ENCODE results near the gene CDH13.

DNA sequence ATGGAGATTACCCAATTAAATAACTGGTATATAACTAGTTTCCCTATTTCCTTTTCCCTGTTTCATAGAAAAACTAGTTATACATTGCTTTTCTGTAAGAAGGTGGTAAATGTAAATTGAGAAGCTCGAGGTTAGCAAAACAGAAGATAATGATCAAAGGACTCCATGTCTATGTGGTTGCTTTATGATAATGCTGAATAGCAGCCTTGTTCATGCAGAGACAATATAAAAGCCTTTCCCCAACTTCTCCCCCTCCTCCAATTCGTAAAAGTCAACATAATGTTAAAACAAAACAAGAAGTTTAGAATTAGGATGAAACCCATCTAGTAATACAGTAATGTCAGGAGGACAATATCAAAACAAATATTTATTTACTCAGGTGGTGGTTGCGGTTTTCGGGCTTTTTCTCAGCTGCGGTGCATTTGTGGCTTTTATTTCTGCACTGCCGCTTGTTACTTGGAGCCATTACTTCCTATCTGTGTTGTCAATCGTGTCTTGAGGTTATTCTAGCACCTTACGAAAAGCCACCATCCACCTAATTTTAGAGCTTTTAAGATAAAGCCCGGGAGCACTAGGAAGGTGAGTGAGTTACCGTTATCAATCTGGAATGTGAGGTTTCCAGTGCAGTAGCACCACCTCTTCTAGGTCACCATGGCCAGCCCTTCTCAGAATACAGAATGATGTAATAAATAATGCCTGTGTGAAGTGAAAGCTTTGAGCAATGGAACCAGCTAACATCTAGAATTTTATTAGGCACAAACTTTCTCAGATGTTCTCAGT lies 297.5 kb downstream of the CDH13 start:
- TF ChIP-seq, protein P1, sequence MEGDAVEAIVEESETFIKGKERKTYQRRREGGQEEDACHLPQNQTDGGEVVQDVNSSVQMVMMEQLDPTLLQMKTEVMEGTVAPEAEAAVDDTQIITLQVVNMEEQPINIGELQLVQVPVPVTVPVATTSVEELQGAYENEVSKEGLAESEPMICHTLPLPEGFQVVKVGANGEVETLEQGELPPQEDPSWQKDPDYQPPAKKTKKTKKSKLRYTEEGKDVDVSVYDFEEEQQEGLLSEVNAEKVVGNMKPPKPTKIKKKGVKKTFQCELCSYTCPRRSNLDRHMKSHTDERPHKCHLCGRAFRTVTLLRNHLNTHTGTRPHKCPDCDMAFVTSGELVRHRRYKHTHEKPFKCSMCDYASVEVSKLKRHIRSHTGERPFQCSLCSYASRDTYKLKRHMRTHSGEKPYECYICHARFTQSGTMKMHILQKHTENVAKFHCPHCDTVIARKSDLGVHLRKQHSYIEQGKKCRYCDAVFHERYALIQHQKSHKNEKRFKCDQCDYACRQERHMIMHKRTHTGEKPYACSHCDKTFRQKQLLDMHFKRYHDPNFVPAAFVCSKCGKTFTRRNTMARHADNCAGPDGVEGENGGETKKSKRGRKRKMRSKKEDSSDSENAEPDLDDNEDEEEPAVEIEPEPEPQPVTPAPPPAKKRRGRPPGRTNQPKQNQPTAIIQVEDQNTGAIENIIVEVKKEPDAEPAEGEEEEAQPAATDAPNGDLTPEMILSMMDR (IDR thresholded peaks at IDR 0.05) = no peak
- no peak for TF ChIP-seq POLR2A (IDR thresholded peaks at IDR 0.05)

Data from Peyer's patch (tissue), 4 donors.